ENCODE data around the gene PAQR7.

DNA sequence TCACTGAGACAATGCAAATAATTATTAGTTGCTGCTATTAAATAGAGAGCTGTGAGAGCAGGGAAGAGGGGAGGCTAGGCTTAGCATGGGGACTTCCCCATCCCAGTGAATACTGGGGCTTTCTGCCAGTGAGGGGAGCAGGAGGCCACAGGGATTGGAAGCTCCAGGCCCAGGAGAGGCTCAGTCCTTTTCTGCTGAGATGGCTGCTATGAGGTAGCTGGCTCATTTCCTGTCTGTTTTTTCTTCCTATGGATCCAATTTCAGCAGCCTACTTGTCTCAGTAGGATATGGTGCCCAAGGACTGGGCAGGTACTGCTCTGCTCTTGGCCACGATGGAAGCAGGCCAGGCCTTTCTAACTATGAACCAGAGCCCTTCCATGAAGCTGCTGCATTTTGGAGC is 20.8 kb upstream of the PAQR7 start:
- TF ChIP-seq, protein P1, sequence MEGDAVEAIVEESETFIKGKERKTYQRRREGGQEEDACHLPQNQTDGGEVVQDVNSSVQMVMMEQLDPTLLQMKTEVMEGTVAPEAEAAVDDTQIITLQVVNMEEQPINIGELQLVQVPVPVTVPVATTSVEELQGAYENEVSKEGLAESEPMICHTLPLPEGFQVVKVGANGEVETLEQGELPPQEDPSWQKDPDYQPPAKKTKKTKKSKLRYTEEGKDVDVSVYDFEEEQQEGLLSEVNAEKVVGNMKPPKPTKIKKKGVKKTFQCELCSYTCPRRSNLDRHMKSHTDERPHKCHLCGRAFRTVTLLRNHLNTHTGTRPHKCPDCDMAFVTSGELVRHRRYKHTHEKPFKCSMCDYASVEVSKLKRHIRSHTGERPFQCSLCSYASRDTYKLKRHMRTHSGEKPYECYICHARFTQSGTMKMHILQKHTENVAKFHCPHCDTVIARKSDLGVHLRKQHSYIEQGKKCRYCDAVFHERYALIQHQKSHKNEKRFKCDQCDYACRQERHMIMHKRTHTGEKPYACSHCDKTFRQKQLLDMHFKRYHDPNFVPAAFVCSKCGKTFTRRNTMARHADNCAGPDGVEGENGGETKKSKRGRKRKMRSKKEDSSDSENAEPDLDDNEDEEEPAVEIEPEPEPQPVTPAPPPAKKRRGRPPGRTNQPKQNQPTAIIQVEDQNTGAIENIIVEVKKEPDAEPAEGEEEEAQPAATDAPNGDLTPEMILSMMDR (IDR thresholded peaks at IDR 0.05; ENCODE audit: insufficient read depth, low read depth, low read length), result no peak
- no peak for TF ChIP-seq EZH2 (IDR thresholded peaks at IDR 0.05; ENCODE audit: insufficient read depth, low read length)

All from astrocyte (in vitro differentiated cells and primary cell).